ENCODE results near the gene PILRA. TPM values are rescaled to one million over a fixed set of nuclear protein-coding genes. Genes with fewer than 3 reads are reported as not detected.

The PILRA gene
- total and polyA plus RNA-seq, 10 of the 15 experiments (the other 5 are each of a cell fraction or from before 2014, with no cell fraction given) = 6.6 to 43.3 (median 11.5) TPM

GRCh38 chr7:100402241-100402640 lies 29.0 kb downstream of the PILRA start:
- H3K4me1 ChIP-seq (ENCODE audit: control insufficient read depth, insufficient read depth, low read length) = peaks cover 10% of the 10 kb centered on the region
- H2AFZ ChIP-seq (ENCODE audit: control insufficient read depth, low read depth, low read length) = no peak overlapping the region
- in situ Hi-C loops (cut with MboI) (no loop called here), intact Hi-C loops (cut with micrococcal nuclease; ENCODE audit: unreplicated experiment) (no loop called here)
- no peak overlapping the region for H3K27ac ChIP-seq (ENCODE audit: control insufficient read depth, insufficient read depth)
- POLR2A ChIA-PET = interaction anchor here (1.1 to 2.2 kb wide), 5 partner anchors 11 to 254 kb away, joined by 3 to 6 read pairs (median 3); partner anchors contain the start of gene LAMTOR4
- no peaks in the 10 kb centered on the region for H3K79me2 ChIP-seq (ENCODE audit: control insufficient read depth, insufficient read depth, low read length)
- H3K4me2 ChIP-seq (ENCODE audit: control insufficient read depth, insufficient read depth) = no peak overlapping the region
- H3K9me3 ChIP-seq (replicated peaks; ENCODE audit: control insufficient read depth, insufficient read depth, low read length) = no peaks in the 10 kb centered on the region
- TF ChIP-seq RFX5 (IDR thresholded peaks at IDR 0.05; ENCODE audit: low read depth, low read length) (no peak), CHD4 (IDR thresholded peaks at IDR 0.05) (no peak), ZNF24 (IDR thresholded peaks at IDR 0.05) (no peak), IKZF1 (conservative IDR thresholded peaks at IDR 0.05) (no peak), ZNF217 (IDR thresholded peaks at IDR 0.05) (no peak), SPI1 (IDR thresholded peaks at IDR 0.05; ENCODE audit: borderline replicate concordance, insufficient read depth, low read depth, low read length) (no peak), HDAC2 (IDR thresholded peaks at IDR 0.05) (no peak), TCF12 (IDR thresholded peaks at IDR 0.05; ENCODE audit: low read depth, low read length) (no peak), YY1 (IDR thresholded peaks at IDR 0.05; ENCODE audit: low read depth, low read length) (no peak)
- TF ChIP-seq, protein P1, sequence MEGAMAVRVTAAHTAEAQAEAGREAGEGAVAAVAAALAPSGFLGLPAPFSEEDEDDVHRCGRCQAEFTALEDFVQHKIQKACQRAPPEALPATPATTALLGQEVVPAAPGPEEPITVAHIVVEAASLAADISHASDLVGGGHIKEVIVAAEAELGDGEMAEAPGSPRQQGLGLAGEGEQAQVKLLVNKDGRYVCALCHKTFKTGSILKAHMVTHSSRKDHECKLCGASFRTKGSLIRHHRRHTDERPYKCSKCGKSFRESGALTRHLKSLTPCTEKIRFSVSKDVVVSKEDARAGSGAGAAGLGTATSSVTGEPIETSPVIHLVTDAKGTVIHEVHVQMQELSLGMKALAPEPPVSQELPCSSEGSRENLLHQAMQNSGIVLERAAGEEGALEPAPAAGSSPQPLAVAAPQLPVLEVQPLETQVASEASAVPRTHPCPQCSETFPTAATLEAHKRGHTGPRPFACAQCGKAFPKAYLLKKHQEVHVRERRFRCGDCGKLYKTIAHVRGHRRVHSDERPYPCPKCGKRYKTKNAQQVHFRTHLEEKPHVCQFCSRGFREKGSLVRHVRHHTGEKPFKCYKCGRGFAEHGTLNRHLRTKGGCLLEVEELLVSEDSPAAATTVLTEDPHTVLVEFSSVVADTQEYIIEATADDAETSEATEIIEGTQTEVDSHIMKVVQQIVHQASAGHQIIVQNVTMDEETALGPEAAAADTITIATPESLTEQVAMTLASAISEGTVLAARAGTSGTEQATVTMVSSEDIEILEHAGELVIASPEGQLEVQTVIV (IDR thresholded peaks at IDR 0.05; ENCODE audit: borderline replicate concordance, partially characterized antibody) = no peak
- FAIRE-seq = no peak
- SMC1A ChIA-PET (ENCODE audit: uncharacterized antibody, unreplicated experiment) = interaction anchor here (0.7 to 1.8 kb wide), 9 partner anchors 8 to 392 kb away, joined by 3 to 7 read pairs (median 4); no protein-coding TSS in a partner anchor
- H3K36me3 ChIP-seq (ENCODE audit: control insufficient read depth in 2 of 2, insufficient read depth in 2 of 2, low read length in 1 of 2) = no peaks in the 10 kb centered on the region
- no peaks in the 10 kb centered on the region for H4K20me1 ChIP-seq (ENCODE audit: control insufficient read depth, insufficient read depth)
- no peak for ATAC-seq
- no peaks in the 10 kb centered on the region for H3K27me3 ChIP-seq (replicated peaks in 1 of 2; ENCODE audit: control insufficient read depth in 2 of 2, insufficient read depth in 2 of 2, low read length in 1 of 2)
- RAD21 ChIA-PET (ENCODE audit: unreplicated experiment) = interaction anchor here (0.9 to 3.8 kb wide), 2 partner anchors 17 to 28 kb away, joined by 3 to 16 read pairs; no protein-coding TSS in a partner anchor
- no peak overlapping the region for H3K9ac ChIP-seq (ENCODE audit: control insufficient read depth, insufficient read depth, low read length)
- CTCF ChIA-PET = interaction anchor here (1.0 to 1.8 kb wide), 2 partner anchors 13 to 48 kb away, joined by 4 to 5 read pairs; no protein-coding TSS in a partner anchor
- no peak for DNase-seq (ENCODE audit: low read depth, low spot score)
- H3K4me3 ChIP-seq = no peak overlapping the region
- WGBS (ENCODE audit: insufficient coverage, insufficient replicate concordance, low lambda C conversion rate, missing lambda C conversion rate) = 100% methylated on average over 2 of the region's 2 CpGs
- BruUV-seq (replicated peaks) = no TSS peak
